RKO (cell line): ENCODE results near the gene ANKRD44.
A peak's percentile ranks its signal among the peaks of the same experiment; 100 is the strongest.

Source experiments
- DNase-seq: peaks from one replicate; pipeline ENCODE4 v3.0.0-alpha.2; 2016; ENCODE audit warnings: low spot score

ANKRD44 gene

GRCh38 chr2:197322143-197322542, 11.6 kb upstream of the ANKRD44 start:
- DNase-seq: no peak

GRCh38 chr2:197315371-197315770, 4.8 kb upstream of the ANKRD44 start:
- DNase-seq: no peak

DNA sequence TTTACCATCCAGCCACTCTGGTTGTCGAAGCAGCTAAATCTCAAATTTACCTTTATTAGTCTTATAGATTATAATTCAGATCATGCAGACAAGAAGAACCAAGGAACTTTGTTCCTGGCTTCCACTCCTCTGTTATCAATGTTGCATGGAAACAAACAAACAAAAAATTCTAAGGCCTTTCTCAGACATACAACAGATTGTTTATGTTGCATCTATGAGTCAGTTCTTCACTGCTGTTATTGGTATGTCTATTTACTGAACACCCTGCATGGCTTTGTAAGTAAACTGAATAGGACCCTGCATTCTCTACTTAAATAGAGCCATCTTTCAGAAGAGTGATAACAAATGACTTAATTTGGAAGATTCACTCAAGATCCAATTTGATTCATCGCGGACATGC, 1.6 kb upstream of the ANKRD44 start:
- no peak for DNase-seq

GRCh38 chr2:197311421-197312033, 947 bp upstream of the ANKRD44 start:
- DNase-seq: no peak

DNA sequence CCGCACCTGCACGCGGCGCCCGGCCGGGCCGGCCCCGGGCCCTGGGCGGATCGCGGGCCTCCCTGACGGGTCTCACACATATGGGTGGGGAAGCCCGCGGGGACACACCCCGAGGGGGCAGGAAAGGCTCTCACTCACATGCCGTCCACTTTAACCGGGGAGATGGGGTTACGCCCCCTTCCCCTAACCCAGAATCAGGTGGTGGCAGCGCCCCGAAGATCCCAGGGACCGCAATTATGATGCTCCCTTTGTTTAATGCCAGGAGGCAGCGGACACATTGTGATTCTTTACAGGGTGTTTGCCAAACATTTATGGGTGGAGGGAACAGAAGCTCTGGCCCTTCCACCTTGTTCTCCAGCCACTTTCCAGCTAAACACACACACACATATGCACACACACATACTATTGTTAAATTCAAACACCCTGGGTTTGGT, 424 bp upstream of the ANKRD44 start:
- DNase-seq: no peak

GRCh38 chr2:197309691-197310231, 819 bp downstream of the ANKRD44 start:
- no peak for DNase-seq

DNA sequence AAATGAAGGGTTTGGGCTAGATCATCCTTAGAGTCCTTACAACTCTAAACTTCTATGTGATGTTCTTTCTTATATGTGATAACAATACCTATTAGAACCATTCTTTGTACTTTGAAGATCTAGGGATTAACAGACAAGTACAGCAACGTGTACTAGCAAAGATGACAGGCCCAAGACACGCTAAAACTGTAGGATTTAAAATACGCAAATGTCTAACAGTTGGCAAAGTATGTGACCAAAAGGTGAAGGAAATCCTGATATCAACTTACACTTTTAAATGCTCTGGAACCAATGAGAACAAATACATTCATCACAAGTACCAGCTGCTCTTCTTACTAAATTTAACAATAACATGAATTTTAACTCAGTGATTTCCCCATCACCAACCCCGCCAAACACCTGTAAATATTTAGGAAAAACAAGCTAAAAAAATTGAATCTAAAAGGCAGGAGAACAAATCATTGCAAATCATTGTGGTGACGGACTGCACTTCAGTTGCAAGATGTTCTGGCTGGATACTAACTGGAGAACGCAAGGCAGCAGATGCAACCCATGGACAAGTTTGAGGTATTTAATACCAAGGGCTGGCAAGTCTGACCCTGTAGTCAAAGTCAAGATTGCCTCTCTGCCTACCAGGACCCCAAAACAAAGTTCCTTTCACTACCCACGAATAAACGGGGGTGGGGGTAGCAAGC, 1.4 kb downstream of the ANKRD44 start:
- no peak for DNase-seq

- no peak for DNase-seq
Measured at GRCh38 chr2:197308585-197308984, 2.0 kb downstream of the ANKRD44 start.

DNA sequence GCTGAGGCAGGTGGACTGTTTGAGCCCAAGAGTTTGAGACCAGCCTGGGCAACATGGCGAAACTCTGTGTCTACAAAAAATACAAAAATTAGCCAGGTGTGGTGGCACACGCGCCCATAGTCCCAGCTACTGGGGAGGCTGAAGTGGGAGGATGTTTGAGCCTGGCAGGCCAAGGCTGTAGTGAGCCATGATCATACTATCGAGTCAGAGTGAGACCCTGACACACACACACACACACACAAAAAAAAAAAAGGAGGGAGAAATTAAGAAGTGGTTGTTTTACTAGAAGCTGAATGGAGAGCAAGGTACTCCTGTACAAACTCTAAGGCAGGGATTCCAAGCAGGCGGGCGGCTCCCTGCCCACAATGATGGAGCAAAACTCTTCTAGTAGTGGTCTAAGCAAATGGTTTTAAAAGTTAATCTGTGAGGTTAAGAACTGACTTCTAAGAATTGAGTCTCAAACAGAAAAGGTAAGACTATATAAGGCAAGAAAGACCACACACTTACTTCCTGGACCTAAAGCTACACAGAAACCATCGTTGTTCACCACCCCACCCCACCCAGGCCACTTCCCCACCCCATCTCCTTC, 2.6 kb downstream of the ANKRD44 start:
- no peak for DNase-seq

- no peak for DNase-seq
Measured at GRCh38 chr2:197307236-197307932, 3.2 kb downstream of the ANKRD44 start.

GRCh38 chr2:197306696-197307040, 3.9 kb downstream of the ANKRD44 start:
- no peak for DNase-seq

GRCh38 chr2:197306024-197306695, 4.4 kb downstream of the ANKRD44 start:
- no peak for DNase-seq

- no peak for DNase-seq
Measured at GRCh38 chr2:197304556-197305011, 6.0 kb downstream of the ANKRD44 start.

- DNase-seq: no peak
Measured at GRCh38 chr2:197300139-197300538, 10.4 kb downstream of the ANKRD44 start.

DNA sequence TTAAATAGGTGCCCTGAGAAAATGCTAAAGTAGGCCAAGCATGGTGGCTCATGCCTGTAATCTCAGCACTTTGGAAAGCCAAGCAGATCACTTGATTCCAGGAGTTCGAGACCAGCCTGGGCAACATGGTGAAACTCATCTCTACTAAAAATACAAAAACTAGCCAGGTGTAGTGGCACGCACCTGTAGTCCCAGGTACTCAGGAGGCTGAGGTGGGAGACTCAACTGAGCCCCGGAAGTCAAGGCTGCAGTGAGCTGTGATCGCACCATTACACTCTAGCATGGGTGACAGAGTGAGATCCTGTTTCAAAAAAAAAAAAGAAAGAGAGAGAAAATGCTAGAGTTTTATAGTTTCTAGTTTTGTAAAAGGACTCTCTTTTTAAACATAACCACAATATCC, 12.0 kb downstream of the ANKRD44 start:
- DNase-seq: no peak

GRCh38 chr2:197297772-197298318, 12.7 kb downstream of the ANKRD44 start:
- peak; percentile 19 for DNase-seq

DNA sequence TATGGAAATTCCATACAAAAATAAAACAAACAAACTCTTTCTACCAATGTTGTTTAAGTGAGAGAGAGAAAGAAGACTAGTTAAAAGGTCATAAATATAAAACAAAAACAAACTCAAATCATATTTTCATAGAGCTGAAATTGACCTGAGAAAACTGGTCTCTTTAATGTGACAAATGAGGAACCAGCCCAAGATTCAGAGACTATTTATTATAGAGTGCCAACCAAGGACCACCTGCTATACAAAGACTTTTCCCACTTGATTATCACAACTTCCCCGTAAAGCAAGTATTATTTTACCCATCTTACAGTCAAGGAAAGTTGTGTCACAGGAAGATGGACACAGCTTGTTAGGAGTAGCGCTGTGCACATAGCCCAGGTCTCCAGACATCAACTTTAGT, 13.3 kb downstream of the ANKRD44 start:
- no peak for DNase-seq

GRCh38 chr2:197296835-197297234, 13.7 kb downstream of the ANKRD44 start:
- no peak for DNase-seq

GRCh38 chr2:197294260-197294659, 16.3 kb downstream of the ANKRD44 start:
- DNase-seq: no peak

- DNase-seq: no peak
Measured at GRCh38 chr2:197293252-197294007, 17.1 kb downstream of the ANKRD44 start.

- DNase-seq: no peak
Measured at GRCh38 chr2:197292619-197293018, 18.0 kb downstream of the ANKRD44 start.
